IMR-90 (cell line): Measurements from ENCODE around the gene ERICH6B. TPM values are rescaled to one million over a fixed set of nuclear protein-coding genes. Genes with fewer than 3 reads are reported as not detected.

Experiments used
- ATAC-seq: fragments of 200-7000 bp; cut with Tn5 transposase; 2 replicates; pipeline ENCODE4 v1.9.1; 2020; ENCODE audit warnings: low read depth, mild to moderate bottlenecking, moderate library complexity
- BruUV-seq: library from RNA; stranded (reverse); fragments of 400-500 nt; replicated peaks from 2 replicates; lab custom pipeline; 2021; lab: Mats Ljungman, UMichigan
- CTCF ChIA-PET: fragments of 300-600 bp; formaldehyde crosslinking; extraction: SDS; loops from one replicate; lab custom pipeline; 2021; ENCODE audit warnings: antibody characterized with exemption; lab: Yijun Ruan, JAX
- POLR2A ChIA-PET: fragments of 300-600 bp; sonication (Branson Sonifier 250); formaldehyde crosslinking; loops from one replicate; lab custom pipeline; 2022; ENCODE audit warnings: antibody characterized with exemption; ENCODE audit not compliant: unreplicated experiment; lab: Charles Lee
- DNase-seq: peaks from one replicate; pipeline ENCODE4 v3.0.0; 2013
- H2AFZ ChIP-seq: replicated peaks from 2 replicates; pipeline ENCODE3; 2013; ENCODE audit warnings: low read length, mild to moderate bottlenecking; ENCODE audit not compliant: poor library complexity
- H2AK5ac ChIP-seq: 2 replicates; pipeline ENCODE4 v1.6.1; 2013; ENCODE audit warnings: low read depth, low read length, inconsistent platforms
- H2AK9ac ChIP-seq: replicated peaks from 2 replicates; pipeline ENCODE3; 2013; ENCODE audit warnings: mild to moderate bottlenecking, low read depth, low read length, moderate library complexity; ENCODE audit not compliant: poor library complexity
- H2BK120ac ChIP-seq: 2 replicates; pipeline ENCODE4 v1.6.1; 2013; ENCODE audit warnings: low read depth, low read length, inconsistent platforms
- H2BK15ac ChIP-seq: 3 replicates; pipeline ENCODE4 v1.6.1; 2013; ENCODE audit warnings: low read depth, low read length, inconsistent platforms
- H2BK20ac ChIP-seq: 2 replicates; pipeline ENCODE4 v1.6.1; 2013; ENCODE audit warnings: low read depth, mild to moderate bottlenecking, inconsistent platforms, low read length, moderate library complexity
- H2BK5ac ChIP-seq: 2 replicates; pipeline ENCODE4 v1.6.1; 2013; ENCODE audit warnings: mild to moderate bottlenecking, low read depth, low read length, inconsistent platforms; ENCODE audit not compliant: poor library complexity, severe bottlenecking
- H3K14ac ChIP-seq: replicated peaks from 2 replicates; pipeline ENCODE4 v1.6.1; 2013; ENCODE audit warnings: low read depth, low read length, inconsistent platforms
- H3K18ac ChIP-seq: 2 replicates; pipeline ENCODE4 v1.6.1; 2013; ENCODE audit warnings: low read depth, low read length, control low read depth
- H3K23ac ChIP-seq: 2 replicates; pipeline ENCODE4 v1.6.1; 2013; ENCODE audit warnings: low read depth, low read length, inconsistent platforms
- H3K27ac ChIP-seq: 2 replicates; pipeline ENCODE4 v1.5.1; 2013; ENCODE audit warnings: mild to moderate bottlenecking, control low read depth, low read length; ENCODE audit not compliant: insufficient read depth
- H3K27me3 ChIP-seq: 2 replicates; pipeline ENCODE4 v1.6.1; 2013; ENCODE audit warnings: low read length; ENCODE audit not compliant: control insufficient read depth, insufficient read depth
- H3K36me3 ChIP-seq: 2 replicates; pipeline ENCODE4 v1.6.1; 2013; ENCODE audit warnings: low read length, mixed read lengths; ENCODE audit not compliant: control insufficient read depth, insufficient read depth
- H3K4ac ChIP-seq: 2 replicates; pipeline ENCODE4 v1.6.1; 2013; ENCODE audit warnings: low read depth, low read length, inconsistent platforms
- H3K4me1 ChIP-seq: 2 replicates; pipeline ENCODE4 v1.6.1; 2013; ENCODE audit warnings: low read length, mixed read lengths; ENCODE audit not compliant: control insufficient read depth, insufficient read depth
- H3K4me2 ChIP-seq: 2 replicates; pipeline ENCODE4 v1.6.1; 2013; ENCODE audit warnings: low read depth, mild to moderate bottlenecking, control low read depth, low read length, moderate library complexity
- H3K4me3 ChIP-seq: 2 replicates; pipeline ENCODE4 v1.5.1; 2013; ENCODE audit warnings: low read depth, mild to moderate bottlenecking, control low read depth, low read length, moderate library complexity; ENCODE audit not compliant: insufficient read depth
- H3K56ac ChIP-seq: 2 replicates; pipeline ENCODE4 v1.6.1; 2013; ENCODE audit warnings: low read length, inconsistent platforms; ENCODE audit not compliant: insufficient read depth; ENCODE audit errors: extremely low read depth
- H3K79me1 ChIP-seq, 2 experiments: 2 replicates each; pipeline ENCODE4 v1.6.1; 2013; ENCODE audit warnings: low read length in 2 of 2, inconsistent platforms in 1 of 2, low read depth in 1 of 2
- H3K9ac ChIP-seq: 2 replicates; pipeline ENCODE4 v1.6.1; 2013; ENCODE audit warnings: low read depth, low read length, control low read depth
- H3K9me1 ChIP-seq: 2 replicates; pipeline ENCODE4 v1.6.1; 2013; ENCODE audit warnings: low read length, inconsistent platforms; ENCODE audit not compliant: insufficient read depth
- H3K9me3 ChIP-seq: 2 replicates; pipeline ENCODE4 v1.6.1; 2013; ENCODE audit warnings: low read length; ENCODE audit not compliant: control insufficient read depth, insufficient read depth
- H4K20me1 ChIP-seq: 2 replicates; pipeline ENCODE4 v1.6.1; 2013; ENCODE audit warnings: low read length, inconsistent platforms; ENCODE audit not compliant: insufficient read depth
- H4K5ac ChIP-seq: 2 replicates; pipeline ENCODE4 v1.6.1; 2013; ENCODE audit warnings: mild to moderate bottlenecking, low read depth, low read length, control low read depth
- H4K8ac ChIP-seq, 2 experiments: 2 replicates each; pipeline ENCODE4 v1.6.1; 2013; ENCODE audit warnings: low read depth in 2 of 2, low read length in 2 of 2, control low read depth in 1 of 2, inconsistent platforms in 1 of 2
- H4K91ac ChIP-seq: 2 replicates; pipeline ENCODE4 v1.6.1; 2013; ENCODE audit warnings: low read depth, low read length, inconsistent platforms; ENCODE audit not compliant: insufficient read depth
- BHLHE40 ChIP-seq: fragments of 150-350 bp; IDR thresholded peaks from 2 replicates; pipeline ENCODE4 v1.6.1; 2016; ENCODE audit warnings: mild to moderate bottlenecking, low read depth, low read length
- CEBPB ChIP-seq: IDR thresholded peaks from 2 replicates; pipeline ENCODE4 v1.6.1; 2012; ENCODE audit warnings: low read depth, low read length, improper control_type of control experiment
- FOS ChIP-seq: fragments of 150-350 bp; IDR thresholded peaks from 2 replicates; pipeline ENCODE4 v1.6.1; 2016; ENCODE audit warnings: low read depth, low read length
- RFX5 ChIP-seq: IDR thresholded peaks from 2 replicates; pipeline ENCODE4 v1.8.0; 2012; ENCODE audit warnings: low read depth, mild to moderate bottlenecking, low read length, moderate library complexity
- SMC3 ChIP-seq: fragments of 150-350 bp; IDR thresholded peaks from 2 replicates; pipeline ENCODE4 v1.6.1; 2016; ENCODE audit warnings: low read depth, mild to moderate bottlenecking, antibody characterized with exemption, low read length, moderate library complexity
- WGBS, 2 experiments: methylation state at CpG; one replicate each; pipeline versions ENCODE4 v1.1.5 to v1.1.7; 2013; ENCODE audit warnings: missing lambda C conversion rate in 2 of 2; ENCODE audit not compliant: insufficient read length in 1 of 2; ENCODE audit errors: extremely low coverage in 2 of 2; 5-methylcytosine and 5-hydroxymethylcytosine counted together
- dilution Hi-C: fragments of 300-500 bp; cut with HindIII; formaldehyde crosslinking; loops from one replicate; pipeline ENCODE4 v1.14.3; 2018; ENCODE audit warnings: low sequenced_read_pairs; ENCODE audit not compliant: unreplicated experiment
- in situ Hi-C: fragments of 300-500 bp; cut with MboI; formaldehyde crosslinking; loops from 3 replicates; pipeline ENCODE4 v1.14.3; 2019; ENCODE audit warnings: low sequenced_read_pairs, inconsistent platforms, mixed read lengths
- intact Hi-C: fragments of 100-400 bp; cut with micrococcal nuclease; formaldehyde crosslinking; loops from 2 replicates; pipeline ENCODE4 v1.10.0; 2022
- polyA plus RNA-seq, 3 experiments: library from polyadenylated mRNA; depleted of rRNA; stranded (reverse); fragments of >200 nt; gene quantifications; 2 replicates each; pipeline ENCODE4 v1.2.3, GENCODE V29; 2012; ENCODE audit warnings: low replicate concordance in 1 of 3
- total RNA-seq: library from RNA; depleted of rRNA; stranded (reverse); fragments of >200 nt; gene quantifications from 2 replicates; pipeline ENCODE4 v1.2.3, GENCODE V29; 2012

The ERICH6B gene
- total and polyA plus RNA-seq, 2 of the 4 experiments (the other 2 are of a cell fraction) = not detected

- Histone ChIP-seq H3K4me3 (no peak overlapping the region), H4K20me1 (peaks cover 4% of the 10 kb centered on the region; the same call in 1 of the 2 replicates), H4K91ac (no peak overlapping the region), H3K4me1 (peaks cover 3% of the 10 kb centered on the region; the same call in 1 of the 2 replicates), H3K23ac (no peak overlapping the region), H4K8ac (no peak overlapping the region), H3K9me1 (peaks cover 4% of the 10 kb centered on the region; the same call in 1 of the 2 replicates), H2BK20ac (no peak overlapping the region), H2BK120ac (no peak overlapping the region), H3K36me3 (0 out of 2 replicates have a peak, but pooled peaks cover 4% of the 10 kb centered on the region), H3K27ac (no peak overlapping the region), H3K9ac (no peak overlapping the region), H3K4me2 (no peak overlapping the region), H2AK5ac (no peak overlapping the region), H3K9me3 (no peaks in the 10 kb centered on the region), H3K79me1 (no peaks in the 10 kb centered on the region), H3K4ac (no peak overlapping the region), H3K56ac (no peak overlapping the region), H3K14ac (no peak overlapping the region), H2BK15ac (no peak overlapping the region), H2AFZ (no peak overlapping the region), H3K18ac (no peak overlapping the region), H4K5ac (no peak overlapping the region), H2AK9ac (no peak overlapping the region), H3K27me3 (peaks cover 2% of the 10 kb centered on the region), H2BK5ac (no peak overlapping the region)
- TF ChIP-seq FOS (no peak), CEBPB (no peak), SMC3 (no peak), BHLHE40 (no peak), RFX5 (no peak)
- BruUV-seq = no TSS peak
- ATAC-seq (no peak), DNase-seq (no peak)
- dilution Hi-C loops (no loop called here), intact Hi-C loops (no loop called here), in situ Hi-C loops (no loop called here)
- 96% methylated on average over 3 of the region's 11 CpGs; no CpG with 5 or more reads in 1 of the 2 experiments for WGBS, 2 experiments
- ChIA-PET CTCF (no interaction called here), POLR2A (no interaction called here)
These were observed 73.7 kb downstream of the ERICH6B start for GRCh38 chr13:45541806-45542205.
